HG03064 (cell line): ENCODE data around the gene SMIM29.
"Not testable (repeated sequence)": the region's sequence is repeated elsewhere in the genome, so short reads cannot be mapped to it uniquely, and the experiment has no call there.

Experiments
- ATAC-seq: cut with Tn5 transposase; IDR thresholded peaks from one replicate; pipeline ENCODE4 v1.9.1; 2021; ENCODE audit warnings: low read depth; ENCODE audit not compliant: unreplicated experiment

SMIM29 gene

DNA sequence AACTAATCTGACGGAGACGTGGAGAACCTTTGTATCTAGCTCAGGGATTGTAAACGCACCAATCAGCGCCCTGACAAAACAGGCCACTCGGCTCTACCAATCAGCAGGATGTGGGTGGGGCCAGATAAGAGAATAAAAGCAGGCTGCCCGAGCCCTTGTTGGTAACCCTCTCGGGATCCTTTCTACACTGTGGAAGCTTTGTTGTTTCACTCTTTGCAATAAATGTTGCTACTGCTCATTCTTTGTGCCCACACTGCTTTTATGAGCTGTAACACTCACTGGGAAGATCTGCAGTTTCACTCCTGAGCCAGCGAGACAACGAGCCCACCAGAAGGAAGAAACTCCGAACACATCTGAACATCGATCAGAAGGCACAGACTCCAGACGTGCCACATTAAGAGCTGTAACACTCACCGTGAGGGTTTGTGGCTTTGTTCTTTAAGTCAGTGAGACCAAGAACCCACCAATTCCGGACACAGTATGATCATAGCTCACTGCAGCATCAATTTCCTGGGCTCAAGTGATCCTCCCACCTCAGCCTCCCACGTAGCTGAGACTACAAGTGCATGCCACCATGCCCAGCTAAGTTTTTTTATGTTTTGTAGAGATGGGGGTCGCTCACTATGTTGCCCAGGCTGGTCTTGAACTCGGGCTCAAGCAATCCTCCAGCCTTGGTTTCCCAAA is 21.0 kb upstream of the SMIM29 start:
- ATAC-seq: not testable (repeated sequence)

DNA sequence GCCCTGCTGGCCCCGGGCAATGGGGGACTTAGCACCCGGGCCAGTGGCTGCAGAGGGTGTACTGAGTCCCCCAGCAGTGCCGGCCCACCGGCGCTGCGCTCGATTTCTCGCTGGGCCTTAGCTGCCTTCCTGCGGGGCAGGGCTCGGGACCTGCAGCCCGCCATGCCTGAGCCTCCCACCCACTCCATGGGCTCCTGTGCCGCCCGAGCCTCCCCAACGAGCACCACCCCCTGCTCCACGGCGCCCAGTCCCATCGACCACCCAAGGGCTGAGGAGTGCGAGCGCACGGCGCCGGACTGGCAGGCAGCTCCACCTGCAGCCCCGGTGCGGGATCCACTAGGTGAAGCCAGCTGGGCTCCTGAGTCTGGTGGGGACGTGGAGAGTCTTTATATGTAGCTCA is 20.3 kb upstream of the SMIM29 start:
- not testable (repeated sequence) for ATAC-seq

DNA sequence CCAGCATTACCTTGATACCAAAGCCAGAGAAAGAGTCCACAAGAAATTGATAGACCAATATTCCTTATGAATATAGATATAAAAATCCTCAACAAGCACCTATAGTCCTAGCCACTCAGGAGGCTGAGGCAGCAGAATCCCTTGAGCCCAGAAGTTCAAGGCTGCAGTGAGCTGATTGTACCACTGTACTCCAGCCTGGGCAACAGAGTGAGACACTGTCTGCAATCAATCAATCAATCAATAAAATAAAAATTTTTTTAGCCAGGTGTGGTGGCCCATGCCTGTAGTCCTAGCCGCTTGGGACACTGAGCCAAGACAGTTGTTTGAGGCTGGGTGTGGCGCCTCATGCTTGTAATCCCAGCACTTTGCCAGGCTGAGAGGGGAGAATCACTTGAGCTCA is 18.9 kb upstream of the SMIM29 start:
- ATAC-seq: no peak

DNA sequence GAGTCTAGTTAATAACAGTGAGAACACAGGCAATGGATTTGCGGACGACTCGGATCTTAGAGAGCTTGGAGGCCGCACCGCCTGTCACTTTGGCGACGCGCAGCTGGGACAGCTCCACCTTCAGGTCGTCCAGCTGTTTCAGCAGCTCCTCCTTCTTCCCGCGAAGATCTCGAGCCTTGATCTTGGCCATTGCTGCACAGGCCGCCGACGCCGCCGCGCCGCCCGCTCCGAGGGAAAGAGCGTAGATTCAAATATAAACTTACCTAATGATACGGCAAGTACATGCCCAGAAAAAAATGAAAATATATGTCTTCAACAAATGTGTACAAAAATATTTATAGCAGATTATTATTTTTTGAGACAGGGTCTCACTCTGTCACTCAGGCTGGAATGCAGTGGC is 14.7 kb upstream of the SMIM29 start:
- not testable (repeated sequence) for ATAC-seq

DNA sequence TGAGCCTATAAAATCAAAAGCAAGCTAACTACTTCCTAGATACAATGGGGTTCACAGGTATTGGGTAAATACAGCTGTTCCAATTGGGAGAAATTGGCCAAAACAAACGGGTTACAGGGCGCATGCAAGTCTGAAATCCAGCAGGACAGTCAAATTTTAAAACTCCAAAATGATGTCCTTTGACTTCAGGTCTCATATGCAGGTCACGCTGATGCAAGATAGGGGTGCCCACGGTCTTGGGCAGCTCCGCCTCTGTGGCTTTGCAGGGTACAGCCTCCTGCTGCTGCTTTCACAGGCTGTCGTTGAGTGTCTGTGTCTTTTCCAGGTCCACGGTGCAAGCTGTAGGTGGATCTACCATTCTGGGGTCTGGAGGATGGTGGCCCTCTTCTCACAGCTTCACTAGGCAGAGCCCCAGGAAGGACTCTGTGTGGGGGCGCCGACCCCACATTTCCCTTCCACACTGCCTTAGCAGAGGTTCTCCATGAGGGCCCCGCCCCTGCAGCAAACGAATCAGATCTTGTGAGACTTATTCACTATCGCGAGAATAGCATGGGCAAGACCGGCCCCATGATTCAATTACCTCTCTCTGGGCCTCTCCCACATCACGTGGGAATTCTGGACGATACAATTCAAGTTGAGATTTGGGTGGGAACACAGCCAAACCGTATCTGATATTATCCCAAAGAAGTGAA is 11.9 kb upstream of the SMIM29 start:
- no peak for ATAC-seq

DNA sequence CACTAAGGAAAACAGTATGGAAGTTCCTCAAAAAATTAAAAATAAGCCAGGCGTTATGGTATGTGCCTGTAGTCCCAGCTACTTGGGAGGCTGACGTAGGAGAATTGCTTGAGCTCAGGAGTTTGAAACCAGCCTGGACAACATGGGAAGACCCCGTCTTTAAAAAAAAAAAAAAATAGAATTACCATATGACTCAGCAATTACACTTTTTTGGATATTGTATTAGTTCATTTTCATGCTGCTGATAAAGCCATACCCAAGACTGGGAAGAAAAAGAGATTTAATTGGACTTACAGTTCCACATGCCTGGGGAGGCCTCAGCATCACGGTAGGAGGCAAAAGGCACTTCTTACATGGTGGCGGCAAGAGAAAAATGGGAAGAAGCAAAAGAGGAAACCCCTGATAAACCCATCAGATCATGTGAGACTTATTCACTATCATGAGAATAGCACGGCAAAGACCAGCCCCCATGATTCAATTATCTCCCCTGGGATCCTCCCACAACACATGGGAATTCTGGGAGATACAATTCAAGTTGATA is 10.8 kb upstream of the SMIM29 start:
- ATAC-seq: no peak

DNA sequence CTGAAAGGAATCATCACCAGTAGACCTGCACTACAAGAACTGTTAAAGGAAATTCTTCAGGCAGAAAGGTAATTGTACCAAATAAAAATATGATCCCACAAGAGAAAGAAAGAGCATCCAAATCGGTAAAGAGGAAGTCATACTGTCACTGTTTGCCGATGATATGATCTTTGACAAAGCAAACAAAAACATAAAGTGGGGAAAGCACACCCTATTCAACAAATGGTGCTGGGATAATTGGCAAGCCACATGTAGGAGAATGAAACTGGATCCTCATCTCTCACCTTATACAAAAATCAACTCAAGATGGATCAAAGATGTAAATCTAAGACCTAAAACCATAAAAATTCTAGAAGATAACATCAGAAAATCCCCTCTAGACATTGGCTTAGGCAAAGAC is 3.6 kb upstream of the SMIM29 start:
- not testable (repeated sequence) for ATAC-seq

DNA sequence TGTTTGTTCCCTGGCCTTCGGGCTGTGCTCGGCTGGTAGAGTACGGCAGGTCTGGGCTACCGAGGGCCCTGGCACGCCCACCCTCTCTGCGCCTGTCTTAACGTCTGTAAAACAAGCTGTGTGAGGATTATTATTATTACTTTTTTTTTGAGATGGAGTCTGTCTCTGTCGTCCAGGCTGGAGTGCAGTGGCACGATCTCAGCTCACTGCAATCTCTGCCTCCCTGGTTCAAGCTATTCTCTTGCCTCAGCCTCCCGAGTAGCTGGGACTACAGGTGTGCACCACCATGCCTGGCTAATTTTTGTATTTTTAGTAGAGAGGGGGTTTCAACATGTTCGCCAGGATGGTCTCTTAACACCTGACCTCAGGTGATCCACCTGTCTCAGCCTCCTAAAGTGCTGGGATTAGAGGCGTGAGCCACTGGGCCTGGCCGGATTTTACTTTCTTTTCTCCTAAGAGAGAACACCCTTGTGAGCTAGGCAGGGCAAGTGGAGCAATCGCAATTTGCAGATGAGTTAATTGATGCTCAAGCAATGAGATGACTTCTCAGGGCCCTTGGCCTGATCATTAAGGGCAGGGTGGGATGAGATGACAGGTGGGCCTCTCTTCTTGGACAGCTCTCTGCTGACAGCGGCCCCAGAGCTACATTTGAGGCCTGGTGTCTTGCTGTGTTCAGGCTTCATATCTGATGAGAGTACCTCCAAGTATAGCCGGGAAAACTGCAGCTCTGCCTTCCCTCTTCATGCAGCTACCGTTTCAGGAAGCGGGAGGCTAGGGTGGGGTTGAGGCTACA is 859 bp upstream of the SMIM29 start:
- peak; percentile 26 for ATAC-seq

DNA sequence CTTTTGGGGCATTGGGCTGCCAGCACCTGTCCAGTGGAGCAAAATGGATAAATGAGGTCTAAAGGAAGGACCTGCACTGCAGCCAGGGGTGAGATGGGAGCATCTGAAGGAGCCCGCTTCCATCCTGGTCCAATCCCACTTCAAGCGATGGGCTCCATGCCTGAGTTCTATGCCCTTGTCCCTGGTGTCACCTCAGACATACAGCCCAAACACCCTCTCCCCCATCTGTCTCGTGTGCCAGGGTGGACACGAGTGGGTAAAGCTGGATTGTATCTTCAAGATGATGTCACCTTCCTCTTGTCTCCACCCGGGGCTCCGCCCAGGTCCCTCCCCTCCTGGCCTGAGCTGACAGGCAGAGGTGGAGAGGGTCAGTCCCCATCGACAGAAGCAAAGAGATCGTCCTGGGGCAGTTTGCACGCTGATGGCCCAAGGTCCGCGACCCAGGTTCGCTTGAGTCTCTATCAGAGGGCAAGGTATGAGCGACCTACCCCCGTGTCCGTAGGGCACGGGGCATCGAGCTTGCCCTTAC is 544 bp downstream of the SMIM29 start:
- peak; percentile 18 for ATAC-seq

DNA sequence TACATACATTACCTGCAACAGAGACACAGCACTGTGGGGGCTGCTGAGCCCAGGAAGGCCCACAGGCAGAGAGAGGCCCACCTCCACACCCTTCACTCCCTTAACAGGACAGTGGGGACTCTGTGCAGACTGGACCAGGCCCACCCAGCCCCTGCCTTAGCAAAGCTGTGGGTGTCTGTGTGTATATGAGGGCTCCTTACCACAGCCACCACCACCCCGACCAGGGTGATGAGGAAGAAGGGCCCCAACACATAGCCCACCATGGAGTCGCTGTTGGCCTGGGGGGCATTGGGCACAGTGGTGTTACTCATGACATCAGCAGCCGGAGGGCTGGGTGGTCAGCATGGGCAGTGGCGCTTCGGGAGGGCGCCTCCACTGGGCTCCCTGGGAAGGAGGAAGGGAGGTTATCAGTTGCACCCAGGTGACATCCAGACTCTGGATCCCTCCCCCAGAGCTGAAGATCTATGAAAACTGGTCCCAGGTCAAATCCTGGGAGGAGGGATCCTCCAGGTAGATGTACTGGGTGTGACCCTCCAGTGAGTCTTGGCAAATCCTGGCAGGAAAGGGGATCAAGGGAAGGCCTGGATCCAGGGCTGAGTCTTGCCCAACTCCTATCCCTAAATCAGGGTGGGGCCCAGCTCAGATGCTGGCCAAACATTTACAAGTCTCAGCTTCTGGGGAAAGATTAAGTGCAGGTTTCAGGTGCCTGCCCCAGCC is 1.2 kb downstream of the SMIM29 start:
- no peak for ATAC-seq

DNA sequence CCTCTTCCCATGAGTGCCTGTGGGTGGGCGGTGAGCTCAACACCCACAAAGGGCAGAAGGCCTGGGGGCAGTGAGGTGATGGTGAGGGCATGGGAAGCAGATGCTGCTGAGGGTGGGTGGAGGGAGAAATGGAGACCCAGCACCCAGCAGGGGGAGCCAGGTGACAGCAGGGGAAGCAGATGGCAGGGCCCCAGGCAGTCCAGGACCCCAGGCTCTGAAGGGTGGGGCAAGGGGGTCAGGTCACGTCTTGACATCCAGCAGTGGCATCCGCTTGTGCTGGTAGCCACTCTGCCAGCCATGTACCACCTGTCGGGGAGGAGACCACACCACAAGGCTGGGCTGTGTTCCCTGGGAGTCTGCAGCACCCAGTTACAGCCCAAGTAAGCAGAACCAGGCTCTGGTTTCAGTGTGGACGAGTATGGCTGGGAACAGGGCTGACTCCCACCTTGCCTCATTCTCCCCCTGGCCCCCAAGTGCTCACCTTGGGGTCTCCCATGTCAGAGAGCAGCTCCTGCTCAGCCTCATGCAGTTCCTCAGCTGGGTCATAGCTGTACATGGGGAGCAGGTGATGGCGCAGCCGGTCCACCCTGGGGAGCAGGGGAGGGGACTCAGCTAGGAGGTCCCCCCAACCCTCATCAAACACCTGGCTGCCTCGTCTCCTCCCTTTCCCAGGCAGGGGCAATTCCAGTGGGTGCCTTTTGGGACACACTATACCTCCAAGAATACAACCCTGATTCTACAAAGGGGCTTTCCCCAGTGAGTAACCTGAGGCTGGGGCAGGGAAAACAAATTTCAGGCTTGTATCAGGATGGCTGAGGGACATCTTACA is 2.0 kb downstream of the SMIM29 start:
- ATAC-seq: no peak

DNA sequence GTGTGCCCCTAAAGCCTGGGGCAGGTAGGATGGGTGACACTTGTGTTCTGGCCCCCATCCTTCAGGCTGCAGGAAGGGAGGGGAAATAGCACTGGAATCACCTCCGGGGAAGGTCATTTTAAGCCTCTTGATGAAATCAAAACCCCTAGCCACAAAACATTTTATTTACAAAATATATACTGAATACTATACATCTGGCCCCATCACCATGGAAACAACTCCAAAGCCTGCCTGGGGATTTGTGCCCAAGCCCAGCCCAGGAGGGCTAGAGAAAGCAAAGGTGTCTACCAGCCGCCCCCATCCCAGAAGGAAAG is 2.6 kb downstream of the SMIM29 start:
- ATAC-seq: no peak

DNA sequence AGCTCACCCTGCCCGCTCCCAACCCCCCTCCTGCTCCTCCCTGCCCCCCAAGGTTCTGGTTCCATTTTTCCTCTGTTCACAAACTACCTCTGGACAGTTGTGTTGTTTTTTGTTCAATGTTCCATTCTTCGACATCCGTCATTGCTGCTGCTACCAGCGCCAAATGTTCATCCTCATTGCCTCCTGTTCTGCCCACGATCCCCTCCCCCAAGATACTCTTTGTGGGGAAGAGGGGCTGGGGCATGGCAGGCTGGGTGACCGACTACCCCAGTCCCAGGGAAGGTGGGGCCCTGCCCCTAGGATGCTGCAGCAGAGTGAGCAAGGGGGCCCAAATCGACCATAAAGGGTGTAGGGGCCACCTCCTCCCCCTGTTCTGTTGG is 3.1 kb downstream of the SMIM29 start:
- not testable (repeated sequence) for ATAC-seq

DNA sequence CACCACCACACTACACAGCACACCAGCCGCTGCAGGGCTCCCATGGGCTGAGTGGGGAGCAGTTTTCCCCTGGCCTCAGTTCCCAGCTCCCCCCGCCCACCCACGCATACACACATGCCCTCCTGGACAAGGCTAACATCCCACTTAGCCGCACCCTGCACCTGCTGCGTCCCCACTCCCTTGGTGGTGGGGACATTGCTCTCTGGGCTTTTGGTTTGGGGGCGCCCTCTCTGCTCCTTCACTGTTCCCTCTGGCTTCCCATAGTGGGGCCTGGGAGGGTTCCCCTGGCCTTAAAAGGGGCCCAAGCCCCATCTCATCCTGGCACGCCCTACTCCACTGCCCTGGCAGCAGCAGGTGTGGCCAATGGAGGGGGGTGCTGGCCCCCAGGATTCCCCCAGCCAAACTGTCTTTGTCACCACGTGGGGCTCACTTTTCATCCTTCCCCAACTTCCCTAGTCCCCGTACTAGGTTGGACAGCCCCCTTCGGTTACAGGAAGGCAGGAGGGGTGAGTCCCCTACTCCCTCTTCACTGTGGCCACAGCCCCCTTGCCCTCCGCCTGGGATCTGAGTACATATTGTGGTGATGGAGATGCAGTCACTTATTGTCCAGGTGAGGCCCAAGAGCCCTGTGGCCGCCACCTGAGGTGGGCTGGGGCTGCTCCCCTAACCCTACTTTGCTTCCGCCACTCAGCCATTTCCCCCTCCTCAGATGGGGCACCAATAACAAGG is 3.6 kb downstream of the SMIM29 start:
- ATAC-seq: not testable (repeated sequence)

DNA sequence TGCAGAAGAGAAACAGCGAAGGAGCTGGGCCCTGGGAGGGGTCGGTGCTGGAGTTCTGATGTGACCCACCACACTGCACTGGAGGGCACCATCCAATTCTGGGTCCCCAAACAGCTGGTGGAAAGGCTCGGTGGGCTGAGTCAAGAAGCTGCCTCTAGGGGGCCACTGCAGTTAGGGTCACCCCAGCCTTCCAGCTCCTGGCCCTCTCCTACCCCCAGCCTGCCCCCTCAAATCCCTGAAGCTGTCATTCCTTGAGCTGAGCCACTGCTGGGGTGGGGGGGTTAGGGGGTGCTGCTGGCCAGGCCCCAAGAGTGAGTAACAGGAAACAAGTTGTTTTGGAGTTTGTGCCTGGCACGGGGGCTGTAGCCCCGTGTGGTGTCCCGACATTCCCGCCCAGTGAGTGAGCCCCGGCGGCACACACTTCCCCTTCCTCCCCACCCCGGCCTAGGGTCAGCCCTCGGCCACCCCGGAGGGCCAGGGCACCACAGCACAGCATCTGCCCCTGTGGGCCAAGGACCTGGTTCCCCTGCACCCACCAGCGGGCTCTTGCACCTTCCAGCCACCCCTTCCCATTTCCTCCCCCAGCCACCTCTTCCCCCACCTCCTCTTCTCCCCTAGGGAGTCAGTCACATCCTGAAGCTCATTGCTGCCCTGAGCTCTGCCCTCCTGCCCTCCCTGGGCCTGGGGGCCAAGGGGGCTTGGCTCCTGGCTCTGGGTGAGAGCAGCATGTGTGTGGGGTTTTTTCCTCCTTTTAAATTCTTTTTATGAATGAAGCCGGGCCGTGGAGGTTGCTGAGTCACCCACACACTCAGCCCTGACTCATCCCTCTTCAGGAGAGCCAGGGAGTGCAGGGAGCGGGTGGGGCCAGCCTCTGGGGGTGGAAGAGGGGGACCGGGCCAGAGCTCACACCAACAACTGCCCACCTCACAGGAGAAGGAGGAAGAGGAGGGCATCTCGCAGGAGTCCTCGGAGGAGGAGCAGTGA is 4.6 kb downstream of the SMIM29 start:
- ATAC-seq: no peak

DNA sequence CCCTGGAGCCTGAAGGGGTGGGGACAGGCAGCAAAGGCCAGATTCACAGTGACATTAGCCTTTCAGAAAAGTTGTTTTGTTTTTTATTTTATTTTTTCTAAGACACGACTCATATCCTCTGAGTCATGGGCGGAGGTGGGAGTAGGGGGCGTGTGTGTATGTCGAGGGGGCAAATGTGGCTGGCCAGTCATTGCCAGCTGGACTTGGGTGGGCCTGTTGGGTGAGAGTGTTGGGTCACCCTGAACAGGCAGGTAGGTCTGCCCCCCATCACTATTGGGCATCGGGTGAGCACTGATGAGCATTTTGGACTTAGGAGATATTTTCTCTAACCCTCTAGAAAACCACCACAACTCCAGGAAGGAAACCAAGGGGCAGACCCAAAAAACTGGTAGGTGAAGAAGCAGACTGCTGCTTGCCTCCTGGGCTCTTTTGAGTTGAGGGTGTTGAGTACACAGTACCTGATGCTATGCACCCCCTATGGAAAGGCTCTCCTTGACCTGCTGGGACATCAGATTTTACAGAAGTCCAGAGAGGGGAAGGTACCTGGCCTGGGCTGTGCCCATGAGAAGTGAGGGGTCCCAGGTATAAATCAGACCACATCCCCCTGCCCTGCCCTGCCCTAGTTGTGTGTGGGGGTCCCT is 5.6 kb downstream of the SMIM29 start:
- ATAC-seq: no peak
